Measurements from ENCODE around the gene ZNF143. TPM values are rescaled to one million over a fixed set of nuclear protein-coding genes. Genes with fewer than 3 reads are reported as not detected.
"Not testable (repeated sequence)": the region's sequence is repeated elsewhere in the genome, so short reads cannot be mapped to it uniquely, and the experiment has no call there.

Gene ZNF143
- total RNA-seq, 1 experiment from 2014 or later: 28.2 TPM

DNA sequence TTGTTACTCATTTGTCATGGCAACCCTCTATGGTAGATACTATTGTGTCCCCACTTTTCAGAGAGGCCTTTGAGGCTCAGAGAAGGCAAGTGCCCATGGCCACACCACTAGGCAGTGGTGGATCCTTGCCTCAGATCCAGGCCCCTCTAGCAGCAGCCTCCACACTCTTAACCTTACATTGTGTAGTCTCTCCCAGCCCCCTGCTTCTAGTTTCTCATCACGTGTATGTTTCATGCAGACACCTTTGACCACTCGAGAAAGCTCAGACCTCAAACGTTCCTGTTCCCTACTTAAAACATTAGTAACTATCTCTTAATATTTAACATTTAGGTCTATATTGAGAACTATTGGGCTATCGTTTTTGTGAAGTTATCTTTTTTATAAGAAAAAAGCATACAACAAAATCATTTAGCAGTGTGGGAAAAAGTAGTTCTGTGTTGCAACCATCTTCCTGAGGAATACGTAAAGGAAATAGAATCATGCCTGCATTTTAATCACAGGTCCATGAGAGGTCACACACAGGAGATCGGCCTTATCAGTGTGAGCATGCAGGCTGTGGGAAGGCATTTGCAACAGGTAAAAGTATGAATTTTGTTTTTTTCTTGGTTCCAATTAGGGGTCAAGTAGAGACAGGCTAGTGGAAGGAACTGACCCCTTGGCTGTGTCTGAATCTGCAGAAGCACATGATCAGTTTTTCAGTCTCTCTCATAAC, 35.1 kb downstream of the ZNF143 start:
- DNase-seq (ENCODE audit: extremely low read depth, low read depth): no peak

DNA sequence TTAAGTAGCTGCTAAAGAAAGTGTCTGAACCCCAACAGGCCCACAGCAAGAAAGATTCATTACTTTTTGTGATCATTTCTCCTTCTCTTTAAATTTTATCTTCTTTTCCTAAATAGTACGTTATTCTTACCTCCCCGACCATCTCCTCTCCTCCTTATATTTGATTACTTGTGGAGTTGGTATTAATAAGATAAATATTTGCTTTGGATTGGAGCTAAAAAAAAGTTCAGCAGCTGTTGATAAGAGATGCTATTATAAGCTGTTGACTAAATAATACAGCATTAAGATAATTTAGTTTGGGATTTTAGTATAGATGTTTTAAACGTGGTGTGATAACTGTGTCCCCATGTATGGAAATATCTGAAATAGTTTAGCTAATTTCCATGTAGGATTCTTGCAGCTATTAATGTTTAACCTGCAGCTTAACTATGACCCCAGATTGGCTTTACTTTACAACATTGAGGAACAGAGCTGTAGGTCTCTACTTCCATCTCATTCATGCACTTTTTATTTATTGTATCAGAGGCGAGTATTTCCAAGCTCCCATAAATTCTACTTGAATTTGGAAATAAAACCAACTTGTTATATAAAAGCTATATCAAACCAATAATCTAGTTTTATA, 37.8 kb downstream of the ZNF143 start:
- DNase-seq (ENCODE audit: extremely low read depth, low read depth): no peak

DNA sequence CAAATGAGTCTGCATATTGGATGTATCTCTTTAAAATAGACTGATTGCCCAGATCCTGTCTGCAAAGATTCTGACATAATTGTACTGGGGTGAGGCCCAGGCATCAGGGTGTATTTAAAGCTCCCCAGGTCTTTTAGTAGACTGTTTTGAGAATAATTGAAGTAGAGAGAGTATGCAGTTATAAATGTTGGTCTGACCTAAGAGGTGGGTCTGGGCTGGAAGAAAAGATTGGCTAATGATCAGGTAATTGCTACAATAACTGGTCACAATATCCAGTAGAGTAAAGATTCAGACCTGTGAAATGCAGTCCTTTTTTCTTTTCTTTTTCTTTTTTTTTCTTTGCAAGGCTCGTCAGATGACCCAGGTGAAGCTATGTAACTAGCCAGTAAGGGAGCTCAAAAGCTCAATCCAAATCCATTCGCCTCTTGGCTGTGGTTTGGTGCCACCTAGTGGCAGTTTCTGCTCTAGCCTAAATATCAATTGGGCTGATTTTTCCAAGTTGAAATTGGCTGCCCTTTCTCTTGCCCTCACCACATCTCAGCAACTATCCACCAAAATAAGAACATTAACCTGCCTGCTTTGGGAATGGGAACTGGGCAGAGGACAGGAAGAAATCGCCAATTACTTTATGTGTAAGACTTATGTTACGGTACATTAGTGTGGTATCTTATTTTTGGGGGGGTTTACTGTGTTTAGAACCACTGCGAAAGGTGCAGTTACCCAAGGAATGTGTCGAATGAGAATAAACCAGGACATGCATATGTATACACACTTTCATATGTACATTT, 45.9 kb downstream of the ZNF143 start:
- DNase-seq (ENCODE audit: extremely low read depth, low read depth): peak; percentile 59

DNA sequence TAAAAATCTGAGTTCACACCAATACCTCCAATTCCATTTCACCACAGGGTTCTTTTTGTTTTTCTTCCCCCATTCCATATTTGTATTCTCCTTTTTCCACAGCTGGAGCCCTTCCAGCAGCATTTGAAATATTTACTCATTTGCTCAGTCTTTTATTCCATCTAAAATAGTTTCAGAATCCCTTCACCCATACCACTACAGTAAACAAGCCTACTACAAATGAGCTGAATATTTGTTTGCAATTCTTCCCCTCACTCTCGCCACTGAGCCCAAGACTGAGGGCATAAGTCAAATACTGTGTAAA, 46.4 kb downstream of the ZNF143 start:
- DNase-seq (ENCODE audit: extremely low read depth, low read depth): no peak

DNA sequence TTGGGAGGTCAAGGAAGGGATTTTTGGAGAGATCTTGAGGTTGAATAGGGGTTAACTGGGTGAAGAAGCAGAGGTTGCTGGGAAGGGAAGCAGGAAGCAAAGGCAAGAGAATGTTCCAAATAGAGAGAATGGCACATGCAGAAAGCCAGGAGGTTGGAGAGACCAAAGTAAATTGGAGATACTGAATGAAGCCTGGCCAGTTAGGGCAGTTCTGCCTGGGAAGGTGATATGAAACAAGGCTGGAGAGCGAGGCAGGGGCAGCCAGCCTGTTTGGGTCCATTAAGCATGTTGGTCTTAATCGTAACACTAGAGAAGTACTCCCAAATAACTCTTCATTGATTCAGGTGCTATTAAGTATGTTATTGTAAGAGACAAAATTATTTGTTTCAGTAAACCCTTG, 48.2 kb downstream of the ZNF143 start:
- no peak for DNase-seq (ENCODE audit: extremely low read depth, low read depth)

DNA sequence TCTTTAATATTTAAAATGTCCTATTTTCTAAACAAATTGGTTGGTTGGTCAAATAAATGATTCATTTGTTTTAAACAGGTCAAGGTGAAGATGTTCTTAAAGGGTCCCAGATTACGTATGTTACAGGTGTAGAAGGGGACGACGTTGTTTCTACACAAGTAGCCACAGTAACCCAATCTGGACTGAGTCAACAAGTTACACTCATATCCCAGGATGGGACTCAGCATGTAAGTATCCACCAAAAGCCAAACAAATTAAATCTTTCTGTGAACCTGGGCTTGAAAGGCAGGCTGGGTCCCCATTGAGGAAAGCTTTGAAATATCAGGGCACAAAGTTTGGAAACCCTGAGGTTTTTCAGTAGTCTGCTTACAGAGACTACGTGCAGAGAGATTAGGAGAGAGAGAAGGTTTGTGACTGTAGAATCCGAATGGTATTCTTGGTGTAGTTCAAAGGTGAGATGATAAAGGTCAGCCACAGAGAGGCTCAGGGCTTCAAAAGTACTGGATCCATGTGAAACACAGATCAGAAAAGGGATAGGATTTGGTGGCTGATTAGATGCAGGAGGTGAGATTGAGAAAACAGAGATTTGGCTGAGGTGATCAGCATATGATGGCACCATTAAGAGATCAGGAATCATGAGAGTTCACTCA, 51.7 kb downstream of the ZNF143 start:
- no peak for DNase-seq (ENCODE audit: extremely low read depth, low read depth)

DNA sequence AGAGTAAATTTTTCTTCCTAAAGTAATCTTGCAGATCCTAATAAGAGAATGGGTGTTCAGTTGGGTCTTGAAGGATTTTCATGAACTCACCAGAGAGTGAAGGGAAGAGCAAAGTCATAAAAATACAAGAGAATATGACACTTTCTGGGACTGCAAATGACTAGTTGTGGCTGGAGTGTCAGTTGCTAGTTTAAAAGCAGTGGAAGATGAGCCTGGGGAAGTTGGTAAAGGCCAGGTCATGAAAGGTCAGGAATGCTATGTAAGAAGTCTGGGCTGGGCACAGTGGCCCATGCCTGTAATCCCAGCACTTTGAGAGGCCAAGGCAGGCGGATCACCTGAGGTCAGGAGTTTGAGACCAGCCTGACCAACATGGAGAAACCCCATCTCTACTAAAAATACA, 53.8 kb downstream of the ZNF143 start:
- not testable (repeated sequence) for DNase-seq (ENCODE audit: extremely low read depth, low read depth)

DNA sequence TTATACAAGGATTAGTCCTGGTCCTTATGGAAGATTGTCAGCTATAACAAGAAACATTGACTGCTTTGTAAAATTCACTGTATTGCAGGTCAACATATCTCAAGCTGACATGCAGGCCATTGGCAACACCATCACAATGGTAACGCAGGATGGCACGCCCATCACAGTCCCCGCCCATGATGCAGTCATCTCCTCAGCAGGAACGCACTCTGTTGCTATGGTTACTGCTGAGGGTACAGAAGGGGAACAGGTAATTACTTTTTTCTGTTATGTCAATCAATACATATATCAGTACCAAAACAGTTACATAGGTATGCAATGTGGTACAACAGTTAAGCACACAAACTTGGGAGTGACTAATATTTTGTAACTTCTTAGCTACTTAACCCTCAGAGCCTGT, 55.3 kb downstream of the ZNF143 start:
- DNase-seq (ENCODE audit: extremely low read depth, low read depth): no peak

DNA sequence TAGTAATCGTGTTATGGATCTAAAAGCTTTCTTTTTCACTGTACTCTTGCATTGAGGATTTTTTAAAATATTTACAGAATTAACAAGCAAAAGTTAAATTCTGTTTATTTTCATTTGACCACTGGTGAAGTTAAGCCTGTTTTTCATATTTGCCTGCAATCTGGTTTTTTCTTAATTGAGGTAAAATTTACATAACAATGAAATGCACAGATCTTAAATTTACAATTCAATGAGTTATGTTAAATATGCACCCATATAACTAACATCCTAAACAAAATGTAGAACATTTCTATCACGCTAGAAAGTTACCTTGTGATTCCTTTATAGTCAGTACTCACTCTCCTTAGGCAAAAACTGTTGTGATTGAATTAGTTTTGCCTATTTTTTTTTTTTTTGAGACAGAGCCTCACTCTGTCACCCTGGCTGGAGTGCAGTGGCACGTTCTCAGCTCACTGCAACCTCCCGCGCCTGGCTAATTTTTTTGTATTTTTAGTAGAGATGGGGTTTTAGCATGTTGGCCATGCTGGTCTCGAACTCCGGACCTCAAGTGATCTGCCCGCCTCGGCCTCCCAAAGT, 58.1 kb downstream of the ZNF143 start:
- DNase-seq (ENCODE audit: extremely low read depth, low read depth): no peak

DNA sequence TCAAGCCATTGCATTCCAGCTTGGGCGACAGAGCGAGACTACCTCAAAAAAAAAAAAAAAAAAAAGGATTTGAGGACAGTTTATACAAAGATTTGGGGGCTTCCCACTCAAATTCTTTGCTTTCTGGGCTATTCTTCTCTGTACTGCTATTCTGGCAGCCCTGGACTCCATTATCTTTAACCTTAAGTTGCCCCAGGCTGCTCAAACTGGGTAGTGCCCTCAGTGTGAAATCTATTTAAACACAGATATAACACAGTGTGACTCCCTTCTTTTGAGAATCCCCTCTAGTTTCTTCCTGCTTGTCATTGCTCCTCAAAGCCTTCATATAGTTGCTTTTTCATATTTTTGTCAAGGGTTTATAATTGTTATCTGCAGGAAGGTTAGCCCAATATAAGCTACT, 63.2 kb downstream of the ZNF143 start:
- no peak for DNase-seq (ENCODE audit: extremely low read depth, low read depth)

DNA sequence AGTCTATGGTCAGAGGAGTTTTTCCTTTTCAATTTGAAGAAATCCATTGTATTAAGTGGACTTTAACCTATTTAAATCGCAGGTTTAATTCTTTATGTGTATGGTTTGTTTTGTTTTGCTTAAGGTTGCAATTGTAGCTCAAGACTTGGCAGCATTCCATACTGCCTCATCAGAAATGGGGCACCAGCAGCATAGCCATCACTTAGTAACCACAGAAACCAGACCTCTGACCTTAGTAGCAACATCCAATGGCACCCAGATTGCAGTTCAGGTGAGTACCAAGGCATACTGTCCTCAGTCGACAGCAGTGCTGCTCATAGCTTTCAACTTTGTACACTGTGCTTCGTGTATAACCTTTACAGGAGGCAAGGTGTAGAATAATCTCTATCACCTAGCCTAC, 64.3 kb downstream of the ZNF143 start:
- DNase-seq (ENCODE audit: extremely low read depth, low read depth): no peak

DNA sequence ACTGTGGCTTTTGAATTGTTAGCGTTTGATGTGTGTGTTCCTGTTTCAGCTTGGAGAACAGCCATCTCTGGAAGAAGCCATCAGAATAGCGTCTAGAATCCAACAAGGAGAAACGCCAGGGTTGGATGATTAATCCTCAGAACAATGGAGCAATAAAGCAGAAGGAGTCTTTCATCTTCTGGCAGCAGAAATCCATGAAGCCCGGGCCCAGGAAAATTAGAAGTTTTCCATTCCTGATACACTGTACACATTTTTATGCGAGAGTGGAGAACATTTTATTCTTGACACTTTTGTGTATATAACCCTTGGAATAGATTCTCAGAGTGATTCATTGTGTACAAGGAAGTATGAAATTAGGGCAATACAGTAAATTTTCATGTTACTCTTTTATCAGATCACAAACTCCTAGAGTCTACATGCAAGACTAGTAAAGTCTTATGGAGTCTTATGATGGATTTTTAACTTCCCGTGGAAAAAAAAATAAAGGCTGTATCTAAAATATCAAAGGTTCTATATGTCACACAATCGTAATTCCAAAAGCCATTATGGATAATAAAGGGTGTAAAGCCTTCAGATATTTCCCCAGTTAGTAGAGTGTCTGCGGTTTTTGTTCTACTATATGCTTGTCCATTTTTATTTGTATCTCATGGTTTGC, 66.8 kb downstream of the ZNF143 start:
- DNase-seq (ENCODE audit: extremely low read depth, low read depth): no peak

DNA sequence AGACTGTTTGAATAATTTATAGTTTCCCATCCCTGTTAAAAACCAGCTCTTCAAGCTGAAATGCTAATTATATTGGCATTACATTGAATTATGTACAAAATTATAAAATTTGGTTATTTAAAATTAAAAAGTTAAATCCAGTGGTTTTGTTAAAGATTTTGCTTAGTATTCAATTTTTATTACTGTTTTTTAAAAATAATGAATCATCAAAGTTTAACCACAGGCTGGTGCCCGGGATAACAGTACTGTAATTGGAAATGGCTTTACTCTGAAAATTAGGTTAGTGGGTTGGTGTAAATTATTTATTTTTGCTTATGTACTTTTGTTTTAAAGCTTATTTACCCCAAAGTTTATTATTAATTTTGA, 67.3 kb downstream of the ZNF143 start:
- no peak for DNase-seq (ENCODE audit: extremely low read depth, low read depth)

DNA sequence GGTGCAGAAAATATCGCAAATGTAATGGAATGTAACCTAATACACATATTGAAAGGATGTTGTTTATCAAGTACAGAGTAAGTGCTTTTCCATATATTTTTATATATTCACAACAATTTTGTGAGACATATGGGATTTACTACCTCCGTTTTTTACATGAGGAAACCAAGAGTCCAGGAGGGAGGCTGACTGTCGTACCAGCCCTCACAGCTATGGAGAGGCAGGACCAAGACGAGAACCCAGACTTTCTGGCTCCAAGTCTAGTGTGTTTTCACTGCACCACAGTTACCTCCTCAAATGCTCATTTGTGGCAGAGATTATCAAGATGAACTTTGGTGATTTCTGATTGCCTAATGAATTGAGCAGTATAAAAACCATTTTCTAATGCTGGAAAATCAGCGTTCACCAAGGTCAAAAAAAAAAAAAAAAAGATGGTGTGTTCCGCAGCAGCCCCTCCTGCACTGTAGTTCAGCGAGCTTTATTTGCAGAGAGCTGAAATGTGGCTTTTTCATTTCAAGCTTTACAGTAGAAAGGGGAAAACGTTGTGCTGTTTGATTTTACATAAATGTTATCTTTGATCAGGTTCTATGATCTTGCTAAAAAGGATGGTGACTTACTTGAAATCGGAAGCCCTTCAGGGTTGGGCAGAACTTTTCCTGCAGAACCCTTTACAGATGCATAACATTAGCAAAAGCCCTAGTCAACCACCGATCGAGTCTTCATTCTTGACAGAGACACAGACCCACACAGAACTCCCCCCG, 67.9 kb downstream of the ZNF143 start:
- no peak for DNase-seq (ENCODE audit: extremely low read depth, low read depth)

DNA sequence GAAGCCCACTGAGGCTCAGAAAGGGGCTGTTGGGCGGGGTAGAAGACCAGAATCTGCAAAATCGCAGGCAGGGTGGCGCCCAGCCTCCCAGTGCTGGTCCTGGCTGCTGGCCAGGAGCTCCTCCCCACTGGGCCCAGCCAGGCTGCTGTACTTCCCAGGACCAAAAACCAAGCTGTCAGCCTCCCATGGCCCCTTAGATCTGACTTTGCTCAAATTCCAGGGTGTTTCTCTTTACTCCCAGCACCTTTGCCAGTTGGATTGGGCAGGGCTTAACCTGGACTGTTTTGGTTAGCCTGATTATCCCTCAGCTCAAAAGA, 68.5 kb downstream of the ZNF143 start:
- no peak for DNase-seq (ENCODE audit: extremely low read depth, low read depth)

DNA sequence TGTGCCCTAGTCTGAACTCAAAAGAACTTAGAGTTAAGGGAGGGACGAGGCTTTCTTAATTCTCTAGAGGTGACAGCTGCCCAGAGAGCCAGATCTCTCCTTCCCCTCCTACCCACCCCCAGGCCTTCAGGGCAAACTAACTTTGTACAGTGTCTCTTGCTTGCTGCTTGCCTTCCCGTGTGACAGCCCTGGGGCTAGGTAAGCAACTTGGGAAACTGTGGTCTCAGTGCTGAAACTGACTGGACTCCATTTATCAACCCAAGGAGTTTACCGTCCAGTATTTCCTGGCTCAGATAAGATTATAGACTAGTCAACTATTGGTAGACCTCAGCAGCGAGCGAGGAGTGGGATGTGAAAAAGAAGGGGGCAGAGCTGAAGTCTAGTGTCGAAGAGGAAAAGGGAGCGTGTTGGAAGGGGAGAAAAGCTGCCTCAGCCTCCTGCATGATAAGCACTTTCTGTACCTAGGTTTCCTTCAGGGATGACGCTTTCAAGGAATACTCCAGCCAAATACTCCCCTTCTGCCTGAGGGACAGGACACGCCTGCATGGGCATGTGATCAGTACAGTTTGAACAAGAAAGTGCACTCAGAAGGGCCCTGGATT, 69.3 kb downstream of the ZNF143 start:
- no peak for DNase-seq (ENCODE audit: extremely low read depth, low read depth)

DNA sequence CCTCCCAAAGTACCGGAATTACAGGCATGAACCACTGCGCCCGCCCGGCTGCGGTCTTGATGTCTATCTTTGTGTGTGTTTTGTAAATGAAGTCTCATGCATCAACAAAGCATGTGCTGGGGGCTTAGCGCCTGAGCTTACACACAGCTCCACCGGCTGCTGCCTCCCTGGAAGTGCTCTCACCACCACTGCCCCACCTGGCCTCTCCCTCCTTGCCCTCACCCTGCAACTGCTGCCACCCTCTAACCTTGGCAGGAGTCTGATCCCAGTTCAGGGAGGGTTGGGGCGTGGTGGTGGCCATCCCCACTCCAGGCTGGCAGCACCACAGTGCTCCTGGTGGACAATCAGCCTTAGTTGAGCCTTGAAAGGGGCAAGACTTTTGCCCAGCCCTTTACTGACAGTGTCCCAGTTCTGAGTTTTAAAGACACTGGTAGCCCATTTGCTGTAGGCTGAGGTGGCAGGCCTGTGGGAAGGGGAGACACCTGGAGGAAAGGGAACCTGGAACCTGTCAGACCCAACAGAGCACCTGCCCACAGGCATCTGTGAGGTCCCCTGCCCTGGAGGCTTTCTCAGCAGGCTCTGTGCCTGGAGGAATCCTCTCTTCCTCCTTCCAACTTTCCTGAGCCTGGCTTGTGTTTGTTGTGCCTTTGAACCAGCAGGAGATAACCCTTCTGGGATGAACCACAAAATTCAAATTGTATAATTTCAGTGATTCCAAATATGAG, 70.3 kb downstream of the ZNF143 start:
- DNase-seq (ENCODE audit: extremely low read depth, low read depth): no peak

DNA sequence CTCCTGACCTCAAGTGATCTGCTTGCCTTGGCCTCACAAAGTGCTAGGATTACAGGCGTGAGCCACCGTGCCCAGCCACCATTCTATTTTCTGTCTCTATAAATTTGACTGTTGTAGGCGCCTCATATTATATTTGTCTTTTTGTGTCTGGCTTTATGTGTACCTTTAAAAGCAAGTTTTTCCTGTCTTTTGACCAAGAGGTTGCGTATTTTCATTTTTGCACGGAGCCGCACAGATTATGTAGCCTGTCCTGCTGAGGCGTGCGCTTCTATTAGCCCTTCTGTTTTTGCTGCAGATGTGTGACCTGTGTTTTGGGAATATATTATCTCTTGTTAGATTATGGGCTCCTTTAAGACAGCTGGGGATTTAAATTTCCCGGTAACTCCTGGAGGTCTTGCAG, 72.2 kb downstream of the ZNF143 start:
- DNase-seq (ENCODE audit: extremely low read depth, low read depth): no peak

All from NCI-H460 (cell line).